GM21529 (cell line): ENCODE results near the gene PARVA.
"Not testable (repeated sequence)": the region's sequence is repeated elsewhere in the genome, so short reads cannot be mapped to it uniquely, and the experiment has no call there.

Experiments used
- ATAC-seq: cut with Tn5 transposase; IDR thresholded peaks from one replicate; pipeline ENCODE4 v1.9.1; 2021; ENCODE audit not compliant: unreplicated experiment

Gene PARVA, protein sequence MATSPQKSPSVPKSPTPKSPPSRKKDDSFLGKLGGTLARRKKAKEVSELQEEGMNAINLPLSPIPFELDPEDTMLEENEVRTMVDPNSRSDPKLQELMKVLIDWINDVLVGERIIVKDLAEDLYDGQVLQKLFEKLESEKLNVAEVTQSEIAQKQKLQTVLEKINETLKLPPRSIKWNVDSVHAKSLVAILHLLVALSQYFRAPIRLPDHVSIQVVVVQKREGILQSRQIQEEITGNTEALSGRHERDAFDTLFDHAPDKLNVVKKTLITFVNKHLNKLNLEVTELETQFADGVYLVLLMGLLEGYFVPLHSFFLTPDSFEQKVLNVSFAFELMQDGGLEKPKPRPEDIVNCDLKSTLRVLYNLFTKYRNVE

DNA sequence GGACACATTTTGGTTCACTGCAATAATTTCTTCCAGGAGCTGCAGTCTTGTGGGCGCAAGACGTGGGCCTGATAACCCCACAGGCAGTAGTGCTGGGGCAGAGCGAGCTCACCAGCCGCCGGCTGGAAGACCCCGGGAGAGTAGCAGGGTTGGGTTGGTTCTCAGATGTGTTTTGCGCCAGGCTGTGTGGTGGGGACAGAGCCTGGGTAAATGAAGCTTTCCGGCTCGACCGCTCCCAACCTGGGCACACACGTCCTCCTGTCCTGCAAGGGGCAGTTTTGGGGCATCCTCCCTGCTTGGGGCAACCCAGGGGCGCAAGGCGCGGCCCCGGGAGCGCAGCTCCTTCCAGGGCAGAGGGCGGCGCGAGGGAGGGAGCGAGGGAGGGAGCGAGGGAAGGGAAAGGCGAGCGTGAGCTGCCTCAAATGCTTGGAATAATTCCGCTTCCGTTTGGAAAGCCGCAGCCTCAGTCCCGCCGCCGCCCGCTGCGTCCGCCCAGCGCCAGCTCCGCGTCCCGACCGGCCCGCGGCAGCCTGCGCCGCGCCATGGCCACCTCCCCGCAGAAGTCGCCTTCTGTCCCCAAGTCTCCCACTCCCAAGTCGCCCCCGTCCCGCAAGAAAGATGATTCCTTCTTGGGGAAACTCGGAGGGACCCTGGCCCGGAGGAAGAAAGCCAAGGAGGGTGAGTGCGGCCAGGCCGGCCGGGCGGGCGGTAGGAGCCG, at the start of gene PARVA:
Gene PARVA (plus strand): TSS at position 466 of the 718 bp plus-strand sequence. CDS start 77 bp downstream, at position 543.
- ATAC-seq, result no peak

DNA sequence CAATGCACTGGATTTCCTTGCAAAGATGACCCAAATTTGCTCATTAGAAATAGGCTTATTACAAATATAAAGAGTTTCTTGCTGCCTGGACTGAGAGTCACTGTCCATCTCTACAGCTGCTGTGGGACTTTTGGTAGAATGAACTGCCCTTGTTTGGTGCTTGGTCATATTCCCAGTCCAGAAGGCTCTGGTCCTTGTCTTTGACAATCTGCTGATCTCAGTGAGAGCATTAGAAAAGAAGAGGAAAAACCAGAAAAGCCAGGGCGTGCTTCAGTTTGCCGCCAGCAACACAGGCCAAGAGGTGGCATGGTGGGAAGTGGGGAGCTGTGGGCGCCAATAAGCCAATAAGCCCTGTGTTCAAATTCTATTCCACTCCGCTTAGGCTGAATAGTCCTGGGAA, 48.2 kb upstream of the PARVA start:
- no peak for ATAC-seq

DNA sequence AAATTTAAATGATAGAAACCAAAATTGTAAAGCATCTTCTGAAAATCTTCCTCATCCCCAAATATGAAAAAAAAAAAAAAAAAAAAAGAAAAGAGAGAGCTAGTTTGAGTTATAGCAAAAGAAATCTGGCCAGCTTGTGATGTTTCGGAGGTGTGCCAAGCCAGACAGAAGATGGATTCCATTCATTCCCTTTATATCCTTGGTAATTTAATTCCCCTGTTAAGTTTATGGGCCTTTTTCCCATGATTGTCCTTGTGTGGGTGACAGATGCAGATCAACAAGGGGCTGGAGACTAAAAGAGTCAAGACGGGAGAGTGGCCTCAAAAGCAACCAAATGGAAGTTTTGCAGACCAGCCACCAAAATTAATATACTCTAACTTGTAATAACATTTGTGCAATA, 47.6 kb upstream of the PARVA start:
- ATAC-seq, result no peak

DNA sequence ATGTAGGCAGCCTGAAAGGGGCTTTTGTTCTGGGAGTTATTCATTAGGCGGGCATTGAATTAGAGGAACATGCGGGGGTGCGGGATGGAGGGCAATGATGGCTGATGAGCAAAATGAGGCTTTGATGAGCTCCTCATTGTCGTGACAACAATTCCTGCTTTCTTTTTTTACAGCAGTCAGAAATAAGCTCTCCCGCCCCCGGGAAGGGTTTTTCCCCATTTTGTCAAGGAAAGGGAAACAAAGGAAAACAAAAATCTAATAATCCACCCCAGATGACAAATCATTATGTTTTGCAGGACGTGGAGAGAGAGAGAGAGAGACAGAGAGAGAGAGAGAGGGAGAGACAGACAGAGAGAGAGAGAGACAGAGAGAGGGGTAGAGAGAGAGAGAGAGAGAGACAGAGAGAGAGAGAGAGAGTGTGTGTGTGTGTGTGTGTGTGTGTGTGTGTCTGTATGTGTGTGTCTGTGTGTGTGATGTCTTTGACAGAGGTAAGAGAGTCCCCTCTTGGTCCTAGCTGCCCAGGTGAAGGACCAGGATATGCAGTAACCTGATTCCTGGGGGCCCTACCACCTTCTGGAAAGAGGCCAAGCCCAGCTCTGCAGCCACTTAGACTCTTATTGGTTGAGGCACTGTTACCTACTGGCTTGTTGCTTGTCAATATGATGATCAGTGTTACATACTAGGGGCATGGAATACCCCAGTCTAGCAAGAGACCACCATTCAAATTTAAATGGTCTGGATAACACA, 46.7 kb upstream of the PARVA start:
- ATAC-seq, result no peak

DNA sequence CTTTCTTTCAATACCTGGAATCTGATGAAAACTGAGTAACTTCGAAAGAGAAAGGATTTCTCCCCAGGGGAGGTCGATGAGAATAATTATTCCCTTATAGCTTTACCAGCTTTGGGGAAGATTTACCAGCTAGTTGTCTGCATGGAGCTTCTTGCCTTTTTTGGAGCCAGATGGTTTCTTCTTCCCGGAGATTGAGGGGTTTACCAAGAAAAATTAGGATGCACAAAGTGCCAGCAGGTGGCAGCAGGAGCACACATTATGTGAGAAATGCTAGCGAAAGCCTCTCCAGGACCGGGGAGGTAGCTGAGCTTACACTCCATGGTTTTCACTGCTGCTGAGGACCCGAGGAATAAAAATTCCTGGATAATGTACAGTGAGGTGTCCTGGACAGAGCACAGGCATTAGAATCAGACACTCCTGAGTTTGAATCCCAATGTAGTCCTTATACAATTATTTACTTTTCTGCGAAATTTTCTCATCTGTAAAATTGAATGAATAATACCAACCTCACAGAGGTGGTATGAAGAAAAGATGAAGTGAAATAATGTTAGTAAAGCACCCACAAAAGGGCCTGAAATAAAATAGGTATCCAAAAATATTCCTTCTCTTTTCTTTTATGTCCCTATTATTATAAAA, 46.0 kb upstream of the PARVA start:
- no peak for ATAC-seq

DNA sequence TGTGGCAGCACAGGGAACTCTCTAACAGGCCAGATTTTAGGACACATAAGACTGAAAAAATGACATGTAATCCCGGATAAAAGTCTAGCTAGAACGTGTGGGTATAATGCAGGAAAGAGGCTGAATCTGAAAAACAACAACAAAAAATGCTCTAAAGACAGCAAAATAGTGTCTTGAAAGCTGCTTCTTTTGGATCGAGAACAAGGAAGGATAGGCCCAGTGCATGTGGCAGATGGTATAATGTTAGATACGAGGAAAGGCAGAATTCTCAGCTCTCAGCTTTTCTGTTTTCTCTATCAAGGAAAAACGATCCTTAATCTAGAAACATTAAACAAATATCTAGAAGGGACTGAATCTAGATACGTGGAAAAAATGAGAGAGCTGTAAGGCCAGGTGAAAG, 33.8 kb upstream of the PARVA start:
- no peak for ATAC-seq

DNA sequence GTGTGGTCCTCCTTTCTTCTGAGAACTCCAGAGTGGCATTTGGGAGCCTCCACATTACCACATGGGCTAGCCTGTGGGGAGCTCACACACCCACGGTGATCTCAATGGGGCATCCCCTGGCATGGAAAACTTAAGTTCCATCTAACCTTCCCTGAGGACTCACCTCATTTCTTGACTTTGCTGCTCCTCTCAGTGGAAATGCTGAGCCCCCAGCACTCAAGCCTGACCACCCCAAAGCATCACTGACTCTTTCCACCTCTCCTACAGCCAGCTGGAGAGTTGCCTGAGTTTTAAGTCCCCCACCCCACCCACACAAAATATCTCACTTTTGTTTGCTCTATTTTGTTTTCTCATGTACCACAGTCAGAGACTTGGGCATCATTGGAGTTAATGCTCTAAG, 23.8 kb upstream of the PARVA start:
- no peak for ATAC-seq

DNA sequence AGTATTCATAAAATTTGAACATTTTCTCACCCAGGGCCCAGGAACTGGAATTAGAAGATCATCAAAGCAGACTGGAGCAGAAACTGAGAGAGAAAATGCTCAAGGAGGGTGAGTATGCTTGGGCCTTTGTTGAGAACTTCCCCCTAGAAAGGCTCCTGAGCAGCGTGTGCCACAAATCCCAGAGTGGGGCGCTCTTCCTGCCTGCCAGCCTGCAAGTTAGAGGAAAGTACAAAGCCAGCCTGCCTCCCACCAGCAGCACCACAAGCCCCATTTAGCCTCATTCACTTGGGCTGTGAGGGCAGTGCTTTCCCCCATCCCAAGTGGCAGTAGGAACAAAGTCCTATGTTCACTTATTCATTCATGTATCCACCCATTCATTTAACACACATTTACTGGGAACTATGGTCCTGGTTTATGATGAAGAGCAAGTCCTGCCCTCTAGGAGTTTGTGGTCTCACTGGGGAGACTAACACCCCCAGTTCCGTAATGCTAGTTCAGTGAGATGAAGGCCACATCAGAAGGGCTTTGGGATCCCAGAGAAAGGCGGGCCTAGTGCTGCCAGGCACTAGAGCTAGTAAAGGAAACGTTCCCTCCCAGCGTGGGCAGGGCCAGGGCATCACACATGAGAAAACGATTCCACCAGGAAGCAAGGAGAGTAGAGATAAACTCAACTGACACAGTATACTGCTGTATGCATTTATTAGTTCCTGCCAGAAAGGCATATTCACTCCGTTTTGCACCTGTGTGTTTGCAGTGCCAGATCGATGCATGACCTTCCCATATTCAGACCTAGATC, 22.4 kb upstream of the PARVA start:
- no peak for ATAC-seq

DNA sequence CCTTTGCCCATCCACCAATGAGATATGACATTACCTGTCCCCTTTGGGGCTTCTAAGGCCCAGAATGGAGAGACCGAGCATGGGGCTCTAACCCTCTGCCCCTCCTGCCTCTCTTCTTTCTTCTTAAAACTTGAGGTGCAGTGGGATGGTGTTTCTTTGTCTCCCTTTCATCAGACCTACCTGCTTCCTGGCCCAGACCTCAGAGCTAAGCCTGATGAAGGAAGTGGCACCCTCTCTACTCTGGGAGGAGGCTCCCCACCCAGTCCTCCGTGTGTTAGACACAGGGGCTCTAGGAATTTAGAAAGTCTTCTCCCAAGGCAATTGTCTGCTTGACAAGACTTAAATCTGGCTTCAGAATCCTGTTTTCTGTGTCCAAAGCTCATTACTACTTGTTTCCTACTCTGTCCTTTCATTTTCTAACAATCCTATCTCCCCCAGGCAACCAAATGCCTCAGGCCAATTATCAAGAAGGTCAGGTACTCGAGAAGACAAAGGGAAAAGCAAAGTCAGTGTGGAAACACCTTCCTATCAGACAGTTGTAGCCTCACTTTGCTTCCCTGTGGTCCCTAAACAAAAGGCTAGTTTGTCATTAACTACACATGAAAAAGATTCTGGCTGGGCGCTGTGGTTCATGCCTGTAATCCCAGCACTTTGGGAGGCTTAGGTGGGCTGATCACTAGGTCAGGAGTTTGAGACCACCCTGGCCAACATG, 20.3 kb upstream of the PARVA start:
- no peak for ATAC-seq

DNA sequence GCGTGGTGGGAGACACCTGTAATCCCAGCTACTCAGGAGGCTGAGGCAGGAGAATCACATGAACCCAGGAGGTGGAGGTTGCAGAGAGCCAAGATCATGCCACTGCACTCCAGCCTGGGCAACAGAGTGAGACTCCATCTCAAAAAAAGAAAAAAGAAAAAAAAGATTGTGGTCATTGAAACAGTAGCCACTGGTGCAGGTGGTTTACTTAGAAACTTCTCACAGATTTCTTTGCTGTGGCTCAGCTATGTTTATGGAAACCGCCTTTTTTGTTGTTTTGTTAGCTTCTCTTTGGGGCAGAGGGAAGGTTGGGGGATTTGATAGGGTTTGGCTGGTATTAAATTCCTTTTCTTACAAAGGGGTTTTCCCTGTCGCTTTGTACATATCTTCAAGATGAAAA, 19.7 kb upstream of the PARVA start:
- not testable (repeated sequence) for ATAC-seq

DNA sequence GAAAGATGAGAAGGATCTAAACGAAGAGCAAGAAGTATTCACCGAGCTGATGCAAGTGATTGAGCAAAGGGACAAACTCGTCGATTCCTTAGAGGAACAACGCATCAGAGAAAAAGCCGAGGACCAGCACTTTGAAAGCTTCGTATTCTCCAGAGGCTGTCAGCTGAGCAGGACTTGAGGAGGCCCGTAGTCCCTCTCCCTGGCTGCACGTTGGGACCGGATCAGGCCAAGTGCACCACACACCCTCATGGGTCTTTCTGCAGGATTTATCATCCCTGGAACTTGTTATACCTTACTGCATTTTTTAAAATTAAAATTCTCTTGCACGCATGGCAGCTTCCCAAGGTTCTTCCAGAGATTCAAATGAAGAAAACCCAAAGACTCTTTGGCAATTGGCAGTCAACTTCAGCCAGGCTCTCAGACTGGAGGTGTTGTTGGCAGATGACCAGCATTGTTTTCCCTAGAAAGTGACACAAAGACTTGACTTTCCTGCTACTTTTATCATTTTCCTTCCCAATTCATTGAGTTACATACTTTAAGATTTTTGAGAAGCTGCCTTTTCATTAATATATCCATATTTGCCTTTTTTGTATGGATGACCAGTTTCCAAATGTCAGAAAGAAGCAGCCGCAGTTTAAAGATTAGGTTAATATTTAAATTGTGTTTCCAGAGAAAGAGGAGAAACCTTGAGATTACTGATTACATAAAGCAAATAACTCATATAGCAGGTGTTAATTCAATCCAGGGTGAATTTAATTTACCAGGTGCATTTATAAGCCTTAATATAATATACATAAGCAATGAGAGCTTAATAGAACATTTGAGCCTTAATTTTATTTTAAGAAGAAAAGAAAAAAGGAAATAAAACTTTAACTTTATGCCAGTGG, 18.8 kb upstream of the PARVA start:
- no peak for ATAC-seq

DNA sequence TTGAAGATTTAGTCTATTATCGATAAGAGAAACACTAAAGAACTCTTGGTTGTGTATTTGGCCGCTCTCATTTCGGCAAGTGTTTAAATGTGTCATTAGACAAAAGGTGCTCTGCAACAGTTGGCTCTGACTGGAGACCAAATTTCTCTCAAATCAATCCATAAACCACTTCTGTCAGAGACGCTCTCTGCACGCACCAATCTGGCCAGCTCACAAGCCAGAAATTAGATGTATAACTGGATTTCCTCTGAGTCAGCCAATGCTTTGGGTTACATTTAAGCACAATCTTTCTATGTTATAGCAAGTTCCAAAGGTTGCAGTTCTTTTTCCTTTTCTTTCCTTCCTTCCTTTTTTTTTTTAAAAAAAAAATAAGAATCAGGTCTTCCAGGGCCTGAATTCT, 17.6 kb upstream of the PARVA start:
- ATAC-seq, result no peak

DNA sequence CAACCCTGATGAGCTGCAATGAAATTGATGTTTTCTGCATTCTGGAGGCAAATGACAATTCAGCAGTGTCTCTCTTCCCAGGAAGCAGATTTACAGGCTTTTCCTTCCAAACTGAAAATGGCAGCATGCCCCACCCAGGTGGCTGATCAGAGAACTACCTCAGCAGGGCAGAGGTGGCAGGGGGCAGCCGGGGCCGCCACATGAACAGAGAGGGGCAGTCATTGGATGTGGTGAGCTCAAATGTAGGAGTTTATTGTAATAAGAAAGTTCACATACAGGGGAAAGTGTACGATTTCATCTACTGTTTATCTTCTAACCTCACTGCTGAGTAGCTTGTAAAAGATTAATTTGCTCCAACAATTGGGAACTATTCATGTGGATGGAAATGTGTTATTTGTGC, 15.7 kb upstream of the PARVA start:
- no peak for ATAC-seq

DNA sequence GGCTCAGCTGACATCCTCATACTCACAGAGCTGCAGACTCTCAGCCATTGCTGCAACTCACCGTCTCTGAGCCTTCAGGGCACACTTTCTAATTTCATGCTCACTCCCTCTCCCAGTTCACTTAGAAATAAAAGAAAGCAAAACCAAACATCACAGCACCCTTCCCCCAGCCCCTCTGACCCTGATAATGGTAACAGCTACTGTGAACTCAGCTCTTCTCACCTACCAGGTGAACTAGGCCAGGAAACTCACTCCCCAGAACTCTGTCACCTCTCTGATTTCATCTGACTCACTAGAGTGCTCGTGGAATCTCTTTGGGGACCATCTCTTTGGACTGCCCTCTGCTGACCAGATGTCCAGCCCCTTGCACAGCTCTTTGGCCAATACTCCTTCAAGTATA, 14.5 kb upstream of the PARVA start:
- no peak for ATAC-seq

DNA sequence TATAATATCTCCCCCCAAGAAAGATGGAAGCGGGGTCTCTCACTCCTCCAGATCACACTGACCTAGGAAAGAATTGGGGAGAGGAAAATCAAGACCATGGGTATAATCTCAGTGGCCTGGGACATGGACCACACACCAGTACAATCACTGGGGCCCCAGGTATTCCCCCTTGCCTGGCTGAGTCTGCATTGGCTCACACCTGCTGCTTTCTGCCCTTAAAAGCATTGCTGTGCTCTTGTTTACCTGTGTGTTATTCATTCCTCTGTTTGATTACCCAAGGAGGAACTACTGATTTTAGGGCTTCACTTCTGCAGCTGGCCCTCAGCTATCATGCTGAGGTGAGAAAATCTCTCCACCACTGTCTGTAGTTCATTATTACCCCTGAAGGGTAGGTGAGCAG, 14.0 kb upstream of the PARVA start:
- no peak for ATAC-seq

DNA sequence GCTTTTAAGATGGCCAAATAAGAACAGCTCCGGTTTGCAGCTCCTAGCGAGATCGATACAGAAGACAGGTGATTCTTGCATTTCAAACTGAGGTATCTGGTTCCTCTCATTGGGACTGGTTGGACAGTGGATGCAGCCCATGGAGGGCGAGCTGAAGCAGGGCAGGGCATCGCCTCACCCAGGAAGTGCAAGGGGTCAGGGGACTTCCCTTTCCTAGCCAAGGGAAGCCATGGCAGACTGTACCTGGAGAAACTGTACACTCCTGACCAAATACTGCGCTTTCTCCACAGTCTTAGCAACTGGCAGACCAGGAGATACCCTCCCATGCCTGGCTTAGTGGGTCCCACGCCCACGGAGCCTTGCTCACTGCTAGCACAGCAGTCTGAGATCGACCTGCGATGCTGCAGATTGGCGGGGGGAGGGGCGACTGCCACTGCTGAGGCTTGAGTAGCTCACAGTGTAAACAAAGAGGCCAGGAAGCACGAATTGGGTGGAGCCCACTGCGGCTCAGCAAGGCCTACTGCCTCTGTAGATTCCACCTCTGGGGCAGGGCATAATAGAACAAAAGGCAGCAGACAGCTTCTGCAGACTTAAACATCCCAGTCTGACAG, 11.3 kb upstream of the PARVA start:
- ATAC-seq, result not testable (repeated sequence)

DNA sequence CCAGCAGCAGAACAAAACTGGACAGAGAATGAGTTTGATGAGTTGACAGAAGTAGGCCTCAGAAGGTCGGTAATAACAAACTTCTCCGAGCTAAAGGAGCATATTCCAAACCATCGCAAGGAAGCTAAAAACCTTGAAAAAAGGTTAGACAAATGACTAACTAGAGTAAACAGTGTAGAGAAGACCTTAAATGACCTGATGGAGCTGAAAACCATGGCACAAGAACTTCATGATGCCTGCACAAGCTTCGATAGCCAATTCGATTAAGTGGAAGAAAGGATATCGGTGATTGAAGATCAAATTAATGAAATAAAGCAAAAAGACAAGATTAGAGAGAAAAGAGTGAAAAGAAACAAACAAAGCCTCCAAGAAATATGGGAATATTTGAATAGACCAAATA, 10.3 kb upstream of the PARVA start:
- ATAC-seq, result not testable (repeated sequence)

DNA sequence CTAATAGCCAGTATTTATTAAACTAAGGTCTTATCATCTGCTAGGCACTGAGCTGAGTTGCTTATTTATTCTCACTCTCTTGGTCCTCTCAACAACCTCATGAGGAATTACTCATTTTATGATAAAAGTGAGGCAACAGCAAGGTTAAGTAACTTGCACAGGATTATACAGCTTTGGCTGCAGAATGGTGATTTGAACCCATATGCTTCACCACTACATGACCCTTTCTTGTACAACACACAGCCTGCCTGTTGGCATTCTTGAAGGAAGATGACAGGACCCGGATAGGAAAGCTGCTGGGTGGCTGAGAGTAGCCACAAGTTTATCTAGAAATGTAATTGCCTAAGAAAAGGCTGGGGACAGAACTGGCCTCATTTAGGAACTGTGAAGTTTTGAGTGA, 5.3 kb upstream of the PARVA start:
- no peak for ATAC-seq

DNA sequence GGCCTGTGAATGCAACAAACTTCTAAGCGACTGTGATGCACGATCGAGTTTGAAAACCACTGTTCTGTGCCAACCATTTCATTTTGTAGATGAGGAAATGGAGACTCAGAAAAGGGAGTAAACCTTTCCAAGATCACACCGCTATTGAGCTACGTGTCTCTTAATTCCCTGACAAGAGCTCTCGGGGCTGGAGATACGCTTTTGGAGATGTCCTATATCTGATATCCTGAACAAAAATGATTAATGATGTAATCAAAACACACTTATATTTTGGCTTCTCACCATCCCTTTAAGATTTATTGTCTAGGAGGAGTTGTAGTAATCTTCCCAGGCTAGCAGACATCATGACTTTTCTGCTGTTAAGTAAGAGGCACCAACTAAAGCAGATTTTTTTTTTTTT, 1.7 kb upstream of the PARVA start:
- ATAC-seq, result no peak
